HEK293 (cell line): Measurements from ENCODE around the gene ME3.

Source experiments
- REPIN1 ChIP-seq: fragments of 450-650 bp; formaldehyde crosslinking; IDR thresholded peaks from 2 replicates; pipeline ENCODE4 v1.5.1; 2017; ENCODE audit warnings: missing biosample characterization, missing genetic modification characterization, low read depth
- SP2 ChIP-seq: fragments of 450-650 bp; formaldehyde crosslinking; IDR thresholded peaks from 2 replicates; pipeline ENCODE4 v1.5.1; 2016; ENCODE audit warnings: missing biosample characterization, missing genetic modification characterization
- YY1 ChIP-seq: fragments of 450-650 bp; formaldehyde crosslinking; IDR thresholded peaks from 2 replicates; pipeline ENCODE4 v1.5.1; 2018; ENCODE audit warnings: missing biosample characterization, missing genetic modification characterization
- ZNF350 ChIP-seq: fragments of 450-650 bp; formaldehyde crosslinking; IDR thresholded peaks from 2 replicates; pipeline ENCODE4 v1.5.0; 2017; ENCODE audit warnings: missing biosample characterization, mild to moderate bottlenecking, missing genetic modification characterization
- ZNF37A ChIP-seq: fragments of 450-650 bp; IDR thresholded peaks from 2 replicates; pipeline ENCODE4 v1.5.1; 2018; ENCODE audit warnings: missing biosample characterization, missing genetic modification characterization
- ZNF558 ChIP-seq: fragments of 450-650 bp; formaldehyde crosslinking; IDR thresholded peaks from 2 replicates; pipeline ENCODE4 v1.5.1; 2016; ENCODE audit warnings: missing biosample characterization, missing genetic modification characterization
- ZNF623 ChIP-seq: fragments of 450-650 bp; formaldehyde crosslinking; IDR thresholded peaks from 2 replicates; pipeline ENCODE4 v1.5.1; 2016; ENCODE audit warnings: missing biosample characterization, missing genetic modification characterization
- ZNF624 ChIP-seq: fragments of 450-650 bp; formaldehyde crosslinking; IDR thresholded peaks from 2 replicates; pipeline ENCODE4 v1.5.1; 2017; ENCODE audit warnings: missing biosample characterization, missing genetic modification characterization
- ZNF843 ChIP-seq: fragments of 450-650 bp; formaldehyde crosslinking; IDR thresholded peaks from 2 replicates; pipeline ENCODE4 v1.5.1; 2016; ENCODE audit warnings: missing biosample characterization, missing genetic modification characterization
- TF ChIP-seq, protein P1 (sequence below): fragments of 450-650 bp; formaldehyde crosslinking; IDR thresholded peaks from 2 replicates; pipeline ENCODE4 v1.5.1; 2017; ENCODE audit warnings: missing biosample characterization, missing genetic modification characterization
- TF ChIP-seq, protein P2 (sequence below): fragments of 450-650 bp; formaldehyde crosslinking; IDR thresholded peaks from 2 replicates; pipeline ENCODE4 v1.5.1; 2016; ENCODE audit warnings: missing biosample characterization, missing genetic modification characterization
- TF ChIP-seq, protein P3 (sequence below): fragments of 450-650 bp; formaldehyde crosslinking; IDR thresholded peaks from 2 replicates; pipeline ENCODE4 v1.5.0; 2017; ENCODE audit warnings: missing biosample characterization, missing genetic modification characterization, borderline replicate concordance

DNA sequence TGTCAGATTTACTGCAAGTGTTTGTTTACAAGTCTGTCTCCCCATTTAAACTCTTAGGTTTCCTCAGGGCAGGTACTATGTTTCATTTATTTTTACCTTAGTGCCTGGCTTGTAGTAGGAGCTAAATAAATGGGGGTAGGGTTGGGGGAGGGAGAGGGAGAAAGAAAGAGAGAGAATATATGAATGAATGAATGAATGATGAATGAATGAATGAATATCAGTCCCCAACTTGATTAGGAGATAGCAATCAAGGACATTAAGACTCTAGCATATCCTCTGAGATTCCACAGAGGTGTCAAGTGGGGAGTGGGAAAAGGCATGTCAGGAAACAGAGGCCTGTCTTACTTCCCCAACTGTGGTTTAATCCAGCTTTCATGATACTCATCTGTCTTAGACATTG, 83.2 kb downstream of the ME3 start:
- TF ChIP-seq ZNF623 (tag by site-specific recombination) (no peak), ZNF350 (tag by site-specific recombination) (no peak), ZNF37A (tag by site-specific recombination) (no peak), ZNF843 (tag by site-specific recombination) (no peak), SP2 (tag by site-specific recombination) (no peak), REPIN1 (no peak), YY1 (tag by site-specific recombination) (no peak), ZNF558 (no peak), ZNF624 (tag by site-specific recombination) (no peak)
- TF ChIP-seq, protein P1, sequence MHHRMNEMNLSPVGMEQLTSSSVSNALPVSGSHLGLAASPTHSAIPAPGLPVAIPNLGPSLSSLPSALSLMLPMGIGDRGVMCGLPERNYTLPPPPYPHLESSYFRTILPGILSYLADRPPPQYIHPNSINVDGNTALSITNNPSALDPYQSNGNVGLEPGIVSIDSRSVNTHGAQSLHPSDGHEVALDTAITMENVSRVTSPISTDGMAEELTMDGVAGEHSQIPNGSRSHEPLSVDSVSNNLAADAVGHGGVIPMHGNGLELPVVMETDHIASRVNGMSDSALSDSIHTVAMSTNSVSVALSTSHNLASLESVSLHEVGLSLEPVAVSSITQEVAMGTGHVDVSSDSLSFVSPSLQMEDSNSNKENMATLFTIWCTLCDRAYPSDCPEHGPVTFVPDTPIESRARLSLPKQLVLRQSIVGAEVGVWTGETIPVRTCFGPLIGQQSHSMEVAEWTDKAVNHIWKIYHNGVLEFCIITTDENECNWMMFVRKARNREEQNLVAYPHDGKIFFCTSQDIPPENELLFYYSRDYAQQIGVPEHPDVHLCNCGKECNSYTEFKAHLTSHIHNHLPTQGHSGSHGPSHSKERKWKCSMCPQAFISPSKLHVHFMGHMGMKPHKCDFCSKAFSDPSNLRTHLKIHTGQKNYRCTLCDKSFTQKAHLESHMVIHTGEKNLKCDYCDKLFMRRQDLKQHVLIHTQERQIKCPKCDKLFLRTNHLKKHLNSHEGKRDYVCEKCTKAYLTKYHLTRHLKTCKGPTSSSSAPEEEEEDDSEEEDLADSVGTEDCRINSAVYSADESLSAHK (tag by site-specific recombination): no peak
- TF ChIP-seq, protein P2, sequence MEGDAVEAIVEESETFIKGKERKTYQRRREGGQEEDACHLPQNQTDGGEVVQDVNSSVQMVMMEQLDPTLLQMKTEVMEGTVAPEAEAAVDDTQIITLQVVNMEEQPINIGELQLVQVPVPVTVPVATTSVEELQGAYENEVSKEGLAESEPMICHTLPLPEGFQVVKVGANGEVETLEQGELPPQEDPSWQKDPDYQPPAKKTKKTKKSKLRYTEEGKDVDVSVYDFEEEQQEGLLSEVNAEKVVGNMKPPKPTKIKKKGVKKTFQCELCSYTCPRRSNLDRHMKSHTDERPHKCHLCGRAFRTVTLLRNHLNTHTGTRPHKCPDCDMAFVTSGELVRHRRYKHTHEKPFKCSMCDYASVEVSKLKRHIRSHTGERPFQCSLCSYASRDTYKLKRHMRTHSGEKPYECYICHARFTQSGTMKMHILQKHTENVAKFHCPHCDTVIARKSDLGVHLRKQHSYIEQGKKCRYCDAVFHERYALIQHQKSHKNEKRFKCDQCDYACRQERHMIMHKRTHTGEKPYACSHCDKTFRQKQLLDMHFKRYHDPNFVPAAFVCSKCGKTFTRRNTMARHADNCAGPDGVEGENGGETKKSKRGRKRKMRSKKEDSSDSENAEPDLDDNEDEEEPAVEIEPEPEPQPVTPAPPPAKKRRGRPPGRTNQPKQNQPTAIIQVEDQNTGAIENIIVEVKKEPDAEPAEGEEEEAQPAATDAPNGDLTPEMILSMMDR: no peak
- TF ChIP-seq, protein P3, sequence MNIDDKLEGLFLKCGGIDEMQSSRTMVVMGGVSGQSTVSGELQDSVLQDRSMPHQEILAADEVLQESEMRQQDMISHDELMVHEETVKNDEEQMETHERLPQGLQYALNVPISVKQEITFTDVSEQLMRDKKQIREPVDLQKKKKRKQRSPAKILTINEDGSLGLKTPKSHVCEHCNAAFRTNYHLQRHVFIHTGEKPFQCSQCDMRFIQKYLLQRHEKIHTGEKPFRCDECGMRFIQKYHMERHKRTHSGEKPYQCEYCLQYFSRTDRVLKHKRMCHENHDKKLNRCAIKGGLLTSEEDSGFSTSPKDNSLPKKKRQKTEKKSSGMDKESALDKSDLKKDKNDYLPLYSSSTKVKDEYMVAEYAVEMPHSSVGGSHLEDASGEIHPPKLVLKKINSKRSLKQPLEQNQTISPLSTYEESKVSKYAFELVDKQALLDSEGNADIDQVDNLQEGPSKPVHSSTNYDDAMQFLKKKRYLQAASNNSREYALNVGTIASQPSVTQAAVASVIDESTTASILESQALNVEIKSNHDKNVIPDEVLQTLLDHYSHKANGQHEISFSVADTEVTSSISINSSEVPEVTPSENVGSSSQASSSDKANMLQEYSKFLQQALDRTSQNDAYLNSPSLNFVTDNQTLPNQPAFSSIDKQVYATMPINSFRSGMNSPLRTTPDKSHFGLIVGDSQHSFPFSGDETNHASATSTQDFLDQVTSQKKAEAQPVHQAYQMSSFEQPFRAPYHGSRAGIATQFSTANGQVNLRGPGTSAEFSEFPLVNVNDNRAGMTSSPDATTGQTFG (tag by site-specific recombination): no peak
